Body of pancreas (tissue), 4 donors: Measurements from ENCODE around the gene ST6GALNAC3.

Experiments
- POLR2A ChIP-seq, 3 donors: fragments of 450-650 bp; IDR thresholded peaks; one replicate each; pipeline ENCODE4 v1.6.1; 2016; ENCODE audit warnings: antibody characterized with exemption in 3 of 3, mild to moderate bottlenecking in 2 of 3
- TF ChIP-seq, protein P1 (sequence below), 7 experiments: fragments of 450-650 bp in 4 of 7; fragments of 200-600 bp in 3 of 7; sonication (generic) in 3 of 7; IDR thresholded peaks; one replicate each; pipeline ENCODE4 v1.5.1; 2016 to 2019; ENCODE audit warnings: antibody characterized with exemption in 7 of 7

DNA sequence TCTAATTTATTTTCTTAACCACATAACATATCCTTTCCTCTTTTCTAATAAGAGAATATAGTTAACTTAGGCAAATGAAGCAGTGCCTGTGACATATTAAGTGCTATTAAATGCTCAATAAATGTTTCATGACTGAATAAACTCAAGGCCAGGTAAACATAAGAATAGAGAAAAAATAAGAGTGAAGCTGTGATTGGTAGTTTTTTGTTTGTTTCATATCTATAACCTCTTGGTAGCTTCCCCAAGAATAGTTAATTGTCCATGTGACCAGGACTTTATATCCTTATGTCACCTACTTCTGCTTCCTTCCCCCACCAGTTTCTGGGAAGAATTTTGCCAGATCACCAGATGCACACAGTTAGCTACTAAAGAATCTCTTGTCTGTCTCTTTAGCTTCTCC lies 497.7 kb downstream of the ST6GALNAC3 start:
- TF ChIP-seq POLR2A (IDR thresholded peaks at IDR 0.05): no peak
- TF ChIP-seq, protein P1, sequence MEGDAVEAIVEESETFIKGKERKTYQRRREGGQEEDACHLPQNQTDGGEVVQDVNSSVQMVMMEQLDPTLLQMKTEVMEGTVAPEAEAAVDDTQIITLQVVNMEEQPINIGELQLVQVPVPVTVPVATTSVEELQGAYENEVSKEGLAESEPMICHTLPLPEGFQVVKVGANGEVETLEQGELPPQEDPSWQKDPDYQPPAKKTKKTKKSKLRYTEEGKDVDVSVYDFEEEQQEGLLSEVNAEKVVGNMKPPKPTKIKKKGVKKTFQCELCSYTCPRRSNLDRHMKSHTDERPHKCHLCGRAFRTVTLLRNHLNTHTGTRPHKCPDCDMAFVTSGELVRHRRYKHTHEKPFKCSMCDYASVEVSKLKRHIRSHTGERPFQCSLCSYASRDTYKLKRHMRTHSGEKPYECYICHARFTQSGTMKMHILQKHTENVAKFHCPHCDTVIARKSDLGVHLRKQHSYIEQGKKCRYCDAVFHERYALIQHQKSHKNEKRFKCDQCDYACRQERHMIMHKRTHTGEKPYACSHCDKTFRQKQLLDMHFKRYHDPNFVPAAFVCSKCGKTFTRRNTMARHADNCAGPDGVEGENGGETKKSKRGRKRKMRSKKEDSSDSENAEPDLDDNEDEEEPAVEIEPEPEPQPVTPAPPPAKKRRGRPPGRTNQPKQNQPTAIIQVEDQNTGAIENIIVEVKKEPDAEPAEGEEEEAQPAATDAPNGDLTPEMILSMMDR (IDR thresholded peaks at IDR 0.05): no peak
